GM15510 (cell line): ENCODE data around the gene MYOT.

ENCODE experiments used
- POLR2A ChIP-seq: IDR thresholded peaks from 3 replicates; pipeline ENCODE4 v1.6.1; 2011; ENCODE audit warnings: borderline replicate concordance; ENCODE audit not compliant: insufficient read length; ENCODE audit errors: extremely low read depth

MYOT gene

DNA sequence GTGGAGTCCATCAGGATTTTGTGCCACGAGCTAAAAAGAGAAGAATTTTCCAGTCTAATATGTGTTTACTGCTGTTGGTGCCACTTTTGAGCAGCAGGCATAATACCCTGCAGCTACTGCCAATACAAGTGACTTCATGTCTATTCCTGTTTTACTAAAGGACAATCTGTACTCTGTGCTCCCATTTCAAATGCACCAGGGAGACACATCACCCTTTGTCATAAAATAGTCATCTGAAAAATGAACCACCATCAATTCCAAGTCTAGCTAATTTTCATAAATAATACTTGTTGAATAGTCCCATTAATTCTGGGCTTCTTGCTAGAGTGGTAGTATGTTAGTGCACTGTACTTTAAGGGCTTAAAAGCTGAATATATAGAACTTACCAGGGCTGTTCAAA lies 12.7 kb downstream of the MYOT start:
- no peak for TF ChIP-seq POLR2A

GRCh38 chr5:137887831-137888230 lies 20.2 kb downstream of the MYOT start:
- TF ChIP-seq POLR2A: no peak

DNA sequence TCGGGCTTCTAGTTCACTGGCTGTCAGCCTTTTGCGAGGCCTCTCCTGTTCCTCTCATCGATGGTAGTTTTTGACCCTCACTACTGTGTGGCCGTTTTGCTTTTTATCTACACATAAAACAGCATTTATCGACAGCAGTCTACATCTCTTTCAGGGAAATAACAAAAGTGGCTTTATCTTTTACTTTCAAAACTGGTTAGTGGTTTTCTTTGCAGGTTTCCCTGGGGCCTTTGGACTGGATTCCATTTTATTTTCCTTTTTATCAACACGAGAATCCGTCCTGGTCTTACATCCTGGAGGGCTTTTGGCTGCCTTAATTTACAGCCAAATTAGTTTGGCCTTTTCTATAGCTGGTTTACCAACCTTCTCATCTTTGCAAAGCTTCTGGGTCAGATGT lies 20.8 kb downstream of the MYOT start:
- TF ChIP-seq POLR2A: no peak

DNA sequence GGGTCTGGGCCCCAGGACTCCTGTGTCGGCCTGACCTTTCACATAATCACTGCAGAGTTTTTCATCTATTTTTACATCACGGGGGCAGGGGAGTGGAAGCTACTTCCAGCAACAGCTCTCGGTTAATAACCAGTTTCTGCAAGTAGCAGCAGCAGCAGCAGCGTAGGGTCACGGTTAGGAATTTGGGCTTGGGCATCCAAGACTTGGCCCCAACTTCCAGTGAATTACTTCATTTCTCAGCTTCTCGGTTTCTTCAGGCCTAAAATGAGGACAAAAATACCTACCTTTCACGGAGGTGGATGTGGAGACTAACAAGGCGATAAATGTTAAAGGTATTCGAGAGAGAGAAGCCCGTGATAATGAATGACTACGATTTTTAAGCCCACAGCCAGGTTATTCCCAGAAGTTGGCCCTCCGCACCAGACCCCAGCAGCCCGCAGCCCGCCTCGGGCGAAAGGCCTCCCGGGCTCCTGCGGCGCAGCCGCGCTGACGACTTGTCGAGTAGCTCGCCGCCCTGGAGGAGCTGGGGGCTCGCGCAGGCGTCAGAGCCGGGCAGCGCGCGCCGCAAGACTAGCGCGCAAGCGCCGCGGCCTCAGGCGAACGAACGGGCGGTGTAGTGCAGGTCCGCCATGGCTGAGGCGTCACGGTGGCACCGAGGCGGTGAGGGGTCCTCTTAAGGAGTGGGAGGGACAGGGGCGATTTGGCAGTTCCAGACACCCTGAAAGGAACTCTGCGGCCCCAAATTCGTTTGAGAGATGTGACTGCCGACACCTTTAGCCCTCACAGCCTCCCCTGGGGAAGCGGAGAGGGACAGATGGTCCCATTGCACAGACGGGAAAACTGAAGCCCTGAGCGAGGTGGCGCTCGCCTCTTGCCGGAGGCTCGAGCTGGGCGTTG lies 21.5 kb downstream of the MYOT start, which contains the start of gene PKD2L2:
Gene PKD2L2, plus strand, starts transcription at position 595 of the 897 bp plus-strand sequence. Its CDS starts 35 bp downstream, at position 630.
- peak; percentile 95 for TF ChIP-seq POLR2A

- no peak for TF ChIP-seq POLR2A
Measured at GRCh38 chr5:137890845-137891244, 23.2 kb downstream of the MYOT start.

- no peak for TF ChIP-seq POLR2A
Measured at GRCh38 chr5:137891849-137892248, 24.2 kb downstream of the MYOT start.

DNA sequence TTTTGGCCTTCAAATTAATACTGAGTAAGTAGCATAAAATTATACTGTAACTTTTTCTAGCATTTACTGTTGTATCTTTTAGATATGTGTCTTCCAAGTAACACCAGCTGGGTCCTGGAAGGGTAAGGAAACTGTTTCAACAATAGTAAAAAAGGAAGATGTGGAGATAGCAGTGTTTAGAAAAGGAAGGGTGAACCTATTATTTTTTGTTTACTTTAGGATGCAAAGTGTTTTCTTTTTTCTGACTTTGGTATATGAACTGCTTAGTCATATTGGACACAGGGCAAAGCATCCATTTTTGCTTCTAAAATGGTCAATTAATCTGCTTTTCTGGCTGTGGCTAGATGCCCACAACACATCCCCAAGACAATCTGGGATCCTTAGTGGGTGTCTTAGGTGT lies 26.9 kb downstream of the MYOT start:
- TF ChIP-seq POLR2A: no peak

GRCh38 chr5:137896560-137896959 lies 28.9 kb downstream of the MYOT start:
- TF ChIP-seq POLR2A: no peak

GRCh38 chr5:137899493-137899892 lies 31.8 kb downstream of the MYOT start:
- TF ChIP-seq POLR2A: no peak

DNA sequence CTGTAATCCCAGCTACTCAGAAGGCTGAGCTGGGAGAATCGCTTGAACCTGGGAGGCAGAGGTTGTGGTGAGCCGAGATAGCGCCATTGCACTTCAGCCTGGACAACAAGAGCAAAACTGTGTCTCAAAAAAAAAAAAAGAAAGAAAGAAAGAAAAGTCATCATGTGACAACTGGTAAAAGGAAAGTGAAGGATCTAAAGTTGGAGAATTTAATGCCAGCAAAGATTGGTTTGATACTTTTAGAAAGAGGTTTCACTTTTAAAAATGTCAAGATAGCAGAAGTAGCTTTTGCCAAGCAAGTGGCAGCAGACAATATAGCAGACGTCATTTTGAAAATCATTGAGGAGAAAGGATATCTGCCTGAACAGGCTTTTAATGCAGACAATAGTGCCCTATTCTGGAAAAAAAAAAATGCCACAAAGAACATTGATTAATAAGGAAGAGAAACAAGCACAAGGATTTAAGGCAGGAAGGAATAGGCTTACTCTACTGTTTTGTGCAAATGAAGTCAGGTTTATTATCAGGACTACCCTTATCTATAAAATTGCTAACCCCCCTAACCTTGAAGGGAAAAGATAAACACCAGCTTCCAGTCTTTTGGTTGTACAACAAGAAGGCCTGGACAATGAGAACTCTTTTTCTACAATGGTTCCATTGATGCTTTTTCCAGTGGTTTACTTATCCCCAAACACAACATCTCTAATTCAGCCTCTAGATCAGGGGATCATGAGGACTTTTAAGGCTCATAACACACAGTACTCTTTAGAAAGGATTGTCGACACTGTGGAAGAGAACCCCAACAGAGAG lies 33.6 kb downstream of the MYOT start:
- no peak for TF ChIP-seq POLR2A

- no peak for TF ChIP-seq POLR2A
Measured at GRCh38 chr5:137902408-137903133, 34.9 kb downstream of the MYOT start.

DNA sequence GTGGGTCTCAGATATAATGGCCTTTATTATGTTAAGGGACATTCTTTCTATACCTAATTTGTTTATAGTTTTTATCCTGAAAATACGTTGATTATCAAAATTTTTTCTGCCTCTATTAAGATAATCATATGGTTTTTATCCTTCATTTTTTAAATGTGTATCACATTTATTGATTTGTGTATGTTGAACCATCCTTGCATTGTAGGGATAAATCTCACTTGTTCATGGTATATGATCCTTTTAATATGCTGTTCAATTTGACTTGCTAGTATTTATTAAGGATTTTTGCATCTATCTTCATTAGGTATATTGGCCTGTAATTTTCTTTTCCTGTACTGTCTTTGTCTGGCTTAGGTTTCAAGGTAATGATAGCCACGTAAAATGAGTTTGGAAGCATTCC lies 47.1 kb downstream of the MYOT start:
- TF ChIP-seq POLR2A: no peak

DNA sequence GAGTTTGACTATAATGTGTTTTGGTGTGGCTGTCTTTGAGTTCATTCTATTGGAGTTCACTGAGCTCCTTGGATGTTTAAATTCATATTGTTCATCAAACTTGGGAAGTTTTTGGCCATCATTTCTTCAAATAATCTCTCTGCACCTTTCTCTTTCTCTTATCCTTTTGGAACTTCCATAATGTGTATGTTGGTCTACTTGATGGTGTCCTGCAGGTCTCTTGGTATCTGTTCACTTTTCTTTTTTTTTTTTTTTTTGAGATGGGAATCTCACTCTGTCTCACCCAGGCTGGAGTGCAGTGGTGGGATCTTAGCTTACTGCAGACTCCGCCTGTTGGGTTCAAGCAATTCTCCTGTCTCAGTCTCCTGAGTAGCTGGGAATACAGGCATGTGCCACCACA lies 49.3 kb downstream of the MYOT start:
- no peak for TF ChIP-seq POLR2A

GRCh38 chr5:137921931-137922330 lies 54.3 kb downstream of the MYOT start:
- TF ChIP-seq POLR2A: no peak

GRCh38 chr5:137923856-137924255 lies 56.2 kb downstream of the MYOT start:
- no peak for TF ChIP-seq POLR2A

DNA sequence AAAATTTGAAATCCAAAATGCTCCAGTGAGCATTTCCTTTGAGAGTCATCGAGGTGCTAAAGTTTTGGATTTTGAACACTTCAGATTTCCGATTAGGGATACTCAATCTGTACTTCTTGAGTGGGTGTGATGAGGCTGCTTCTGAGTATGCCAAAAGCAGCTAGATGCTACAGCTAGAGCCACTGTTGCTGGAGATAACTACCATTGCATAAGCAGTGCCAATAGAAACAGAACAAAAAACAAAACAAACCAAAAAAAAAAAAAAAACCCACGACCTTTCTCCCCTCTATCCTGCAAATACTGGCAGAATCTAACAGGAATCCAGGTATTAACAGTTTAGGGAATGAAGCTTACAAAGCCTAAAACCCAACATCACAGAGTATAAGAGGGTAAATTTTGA lies 65.1 kb downstream of the MYOT start:
- no peak for TF ChIP-seq POLR2A

- TF ChIP-seq POLR2A: no peak
Measured at GRCh38 chr5:137933491-137933911, 65.8 kb downstream of the MYOT start.
